SU-DHL-6 (cell line): ENCODE data around the gene SCYGR4.
"Not testable (repeated sequence)": the region's sequence is repeated elsewhere in the genome, so short reads cannot be mapped to it uniquely, and the experiment has no call there.

ENCODE experiments used
- H2AFZ ChIP-seq: fragments of 200-600 bp; sonication (generic); 2 replicates; pipeline ENCODE4 v1.6.1; 2014; ENCODE audit warnings: low read depth, mild to moderate bottlenecking, moderate library complexity, mixed read lengths, antibody characterized with exemption, low read length; ENCODE audit not compliant: severe bottlenecking
- H3F3A ChIP-seq: fragments of 200-600 bp; shearing (Covaris generic); 2 replicates; pipeline ENCODE4 v1.6.0; 2016; ENCODE audit warnings: antibody characterized with exemption, mild to moderate bottlenecking; ENCODE audit not compliant: insufficient read depth
- H3K27ac ChIP-seq: fragments of 200-600 bp; sonication (generic); 2 replicates; pipeline ENCODE4 v1.5.1; 2016; ENCODE audit warnings: low read depth, mild to moderate bottlenecking, low read length, moderate library complexity, mixed read lengths
- H3K27me3 ChIP-seq: fragments of 200-600 bp; sonication (generic), shearing (Covaris generic); 2 replicates; pipeline ENCODE4 v1.6.0; 2014; ENCODE audit warnings: mild to moderate bottlenecking, low read length
- H3K36me3 ChIP-seq: fragments of 200-600 bp; sonication (generic); 2 replicates; pipeline ENCODE4 v1.6.1; 2014; ENCODE audit warnings: mild to moderate bottlenecking, low read length, mixed read lengths
- H3K4me2 ChIP-seq: fragments of 300-600, 200-600 bp; shearing (Covaris generic), sonication (generic); 2 replicates; pipeline ENCODE4 v1.6.0; 2014; ENCODE audit warnings: low read length, low read depth, mild to moderate bottlenecking; ENCODE audit not compliant: poor library complexity, severe bottlenecking
- H3K4me3 ChIP-seq: fragments of 200-600 bp; sonication (generic); 2 replicates; pipeline ENCODE4 v1.5.1; 2014; ENCODE audit warnings: antibody characterized with exemption, low read length, mild to moderate bottlenecking, mixed read lengths; ENCODE audit not compliant: insufficient read depth, poor library complexity, severe bottlenecking
- H3K79me2 ChIP-seq: fragments of 200-600 bp; sonication (generic); 2 replicates; pipeline ENCODE4 v1.6.1; 2014; ENCODE audit warnings: mild to moderate bottlenecking, low read length, moderate library complexity; ENCODE audit not compliant: insufficient read depth
- H3K9ac ChIP-seq: fragments of 200-600 bp; sonication (generic); 2 replicates; pipeline ENCODE4 v1.7.0; 2014; ENCODE audit warnings: mild to moderate bottlenecking, low read length
- H3K9me2 ChIP-seq: fragments of 200-600 bp; sonication (generic); replicated peaks from 2 replicates; pipeline ENCODE4 v1.6.1; 2014; ENCODE audit warnings: low read length; ENCODE audit not compliant: insufficient read depth
- H3K9me3 ChIP-seq: fragments of 200-600 bp; sonication (generic); 2 replicates; pipeline ENCODE4 v1.6.1; 2014; ENCODE audit warnings: low read length, mixed read lengths; ENCODE audit not compliant: insufficient read depth
- H4K20me1 ChIP-seq: fragments of 200-600 bp; sonication (generic); 2 replicates; pipeline ENCODE4 v1.6.1; 2014; ENCODE audit warnings: low read depth, mild to moderate bottlenecking, antibody characterized with exemption, low read length, moderate library complexity, mixed read lengths
- EZH2phosphoT487 ChIP-seq: fragments of 200-600 bp; sonication (generic), shearing (Covaris generic); conservative IDR thresholded peaks from 2 replicates; pipeline ENCODE4 v1.6.1; 2018; ENCODE audit warnings: mild to moderate bottlenecking, antibody characterized with exemption, low read length, moderate library complexity, mixed read lengths
- TF ChIP-seq, protein P1 (sequence below): fragments of 200-600 bp; sonication (generic); IDR thresholded peaks from one replicate; pipeline ENCODE4 v1.5.1; 2017; ENCODE audit warnings: antibody characterized with exemption, mild to moderate bottlenecking, low read length, moderate library complexity; ENCODE audit not compliant: insufficient read depth, poor library complexity, severe bottlenecking

SCYGR4 gene

GRCh38 chr2:227665189-227665940 lies 48.1 kb downstream of the SCYGR4 start:
- no peak overlapping the region for H3K27ac ChIP-seq

GRCh38 chr2:227666631-227667170 lies 49.4 kb downstream of the SCYGR4 start, which contains the start of gene SCYGR5:
SCYGR5 (plus strand) TSS chr2:227666804; CDS start chr2:227666804, 0 bp downstream.
- H3K27me3 ChIP-seq, H3K9me2 ChIP-seq, H2AFZ ChIP-seq, H3F3A ChIP-seq, H3K9me3 ChIP-seq, H3K79me2 ChIP-seq, H3K4me2 ChIP-seq, H3K4me3 ChIP-seq, H3K9ac ChIP-seq, H4K20me1 ChIP-seq, H3K27ac ChIP-seq, H3K36me3 ChIP-seq: not testable (repeated sequence)

More at GRCh38 chr2:227665189-227665940, 48.1 kb downstream of the SCYGR4 start:
- Histone ChIP-seq H3F3A (no peaks in the 10 kb centered on the region), H4K20me1 (no peaks in the 10 kb centered on the region), H3K27me3 (no peaks in the 10 kb centered on the region), H3K36me3 (no peaks in the 10 kb centered on the region), H3K9me2 (no peaks in the 10 kb centered on the region), H2AFZ (no peak overlapping the region), H3K4me2 (no peak overlapping the region), H3K9me3 (no peaks in the 10 kb centered on the region), H3K9ac (no peak overlapping the region), H3K4me3 (no peak overlapping the region), H3K79me2 (no peaks in the 10 kb centered on the region)
- no peak for TF ChIP-seq EZH2phosphoT487
- TF ChIP-seq, protein P1, sequence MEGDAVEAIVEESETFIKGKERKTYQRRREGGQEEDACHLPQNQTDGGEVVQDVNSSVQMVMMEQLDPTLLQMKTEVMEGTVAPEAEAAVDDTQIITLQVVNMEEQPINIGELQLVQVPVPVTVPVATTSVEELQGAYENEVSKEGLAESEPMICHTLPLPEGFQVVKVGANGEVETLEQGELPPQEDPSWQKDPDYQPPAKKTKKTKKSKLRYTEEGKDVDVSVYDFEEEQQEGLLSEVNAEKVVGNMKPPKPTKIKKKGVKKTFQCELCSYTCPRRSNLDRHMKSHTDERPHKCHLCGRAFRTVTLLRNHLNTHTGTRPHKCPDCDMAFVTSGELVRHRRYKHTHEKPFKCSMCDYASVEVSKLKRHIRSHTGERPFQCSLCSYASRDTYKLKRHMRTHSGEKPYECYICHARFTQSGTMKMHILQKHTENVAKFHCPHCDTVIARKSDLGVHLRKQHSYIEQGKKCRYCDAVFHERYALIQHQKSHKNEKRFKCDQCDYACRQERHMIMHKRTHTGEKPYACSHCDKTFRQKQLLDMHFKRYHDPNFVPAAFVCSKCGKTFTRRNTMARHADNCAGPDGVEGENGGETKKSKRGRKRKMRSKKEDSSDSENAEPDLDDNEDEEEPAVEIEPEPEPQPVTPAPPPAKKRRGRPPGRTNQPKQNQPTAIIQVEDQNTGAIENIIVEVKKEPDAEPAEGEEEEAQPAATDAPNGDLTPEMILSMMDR: no peak
